Measurements from ENCODE around the gene B3GAT1. TPM values are rescaled to one million over a fixed set of nuclear protein-coding genes. Genes with fewer than 3 reads are reported as not detected.

B3GAT1 gene
- total RNA-seq, 2 donors from 2014 or later = 0.16 TPM; not detected in 1

DNA sequence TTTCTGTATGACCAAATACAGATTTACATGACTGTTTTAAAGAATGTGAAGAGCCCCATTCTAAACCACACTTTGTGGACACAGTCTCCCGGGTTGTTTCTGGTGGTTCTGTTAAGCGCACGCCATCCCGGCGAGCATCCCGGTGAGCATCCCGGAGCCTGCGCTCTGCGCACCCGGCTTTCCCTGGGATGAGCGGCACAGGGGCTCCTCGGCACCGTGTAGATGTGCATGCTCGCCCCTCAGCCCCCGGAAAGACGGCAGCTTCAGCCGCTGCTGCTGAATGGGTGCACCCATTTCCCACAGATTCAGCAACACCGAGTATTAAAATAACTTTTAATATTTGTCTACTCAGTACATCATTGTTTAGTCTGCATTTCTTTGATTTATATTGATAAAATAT lies 44.3 kb downstream of the B3GAT1 start:
- TF ChIP-seq, protein P1, sequence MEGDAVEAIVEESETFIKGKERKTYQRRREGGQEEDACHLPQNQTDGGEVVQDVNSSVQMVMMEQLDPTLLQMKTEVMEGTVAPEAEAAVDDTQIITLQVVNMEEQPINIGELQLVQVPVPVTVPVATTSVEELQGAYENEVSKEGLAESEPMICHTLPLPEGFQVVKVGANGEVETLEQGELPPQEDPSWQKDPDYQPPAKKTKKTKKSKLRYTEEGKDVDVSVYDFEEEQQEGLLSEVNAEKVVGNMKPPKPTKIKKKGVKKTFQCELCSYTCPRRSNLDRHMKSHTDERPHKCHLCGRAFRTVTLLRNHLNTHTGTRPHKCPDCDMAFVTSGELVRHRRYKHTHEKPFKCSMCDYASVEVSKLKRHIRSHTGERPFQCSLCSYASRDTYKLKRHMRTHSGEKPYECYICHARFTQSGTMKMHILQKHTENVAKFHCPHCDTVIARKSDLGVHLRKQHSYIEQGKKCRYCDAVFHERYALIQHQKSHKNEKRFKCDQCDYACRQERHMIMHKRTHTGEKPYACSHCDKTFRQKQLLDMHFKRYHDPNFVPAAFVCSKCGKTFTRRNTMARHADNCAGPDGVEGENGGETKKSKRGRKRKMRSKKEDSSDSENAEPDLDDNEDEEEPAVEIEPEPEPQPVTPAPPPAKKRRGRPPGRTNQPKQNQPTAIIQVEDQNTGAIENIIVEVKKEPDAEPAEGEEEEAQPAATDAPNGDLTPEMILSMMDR (IDR thresholded peaks at IDR 0.05) = no peak
- Histone ChIP-seq H3K4me3 (no peak overlapping the region), H3K27ac (no peak overlapping the region), H3K9me3 (no peaks in the 10 kb centered on the region), H3K36me3 (no peaks in the 10 kb centered on the region), H3K4me1 (no peaks in the 10 kb centered on the region), H3K27me3 (no peaks in the 10 kb centered on the region)
- no peak for DNase-seq (ENCODE audit: low spot score)

DNA sequence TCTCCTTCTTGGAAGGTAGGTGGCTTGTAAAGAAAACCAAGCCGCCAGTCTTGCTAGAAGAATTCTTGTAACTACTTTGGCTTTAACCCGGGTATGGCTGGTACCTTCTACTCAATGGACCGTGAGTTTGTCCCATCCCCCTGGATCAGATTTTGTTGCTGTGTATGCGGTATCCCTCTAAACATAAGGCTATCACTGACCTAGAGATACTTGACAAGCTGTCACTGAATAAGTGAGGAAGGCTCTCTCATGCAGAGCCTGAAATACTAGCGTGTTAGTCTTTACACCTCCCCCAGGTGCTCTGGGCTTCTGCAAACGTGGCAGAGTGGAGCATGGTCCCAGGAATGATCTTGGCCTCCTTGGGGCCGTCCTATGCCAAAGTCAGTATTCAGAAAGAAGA lies 45.8 kb downstream of the B3GAT1 start:
- no peaks in the 10 kb centered on the region for H3K4me1 ChIP-seq
- DNase-seq (ENCODE audit: low spot score) = no peak
- TF ChIP-seq, protein P1 (IDR thresholded peaks at IDR 0.05) = no peak
- H3K4me3 ChIP-seq = no peak overlapping the region
- H3K36me3 ChIP-seq = no peaks in the 10 kb centered on the region
- no peaks in the 10 kb centered on the region for H3K9me3 ChIP-seq
- H3K27me3 ChIP-seq = no peaks in the 10 kb centered on the region
- H3K27ac ChIP-seq = no peak overlapping the region

GRCh38 chr11:134365011-134365925 lies 46.8 kb downstream of the B3GAT1 start:
- Histone ChIP-seq H3K27me3 (no peaks in the 10 kb centered on the region), H3K4me1 (peaks cover 0 to 3% of the 10 kb centered on the region in 2 donors), H3K9me3 (no peaks in the 10 kb centered on the region), H3K4me3 (no peak overlapping the region), H3K36me3 (no peaks in the 10 kb centered on the region), H3K27ac (no peak overlapping the region)
- no peak for DNase-seq (ENCODE audit: low spot score)
- TF ChIP-seq, protein P1 (IDR thresholded peaks at IDR 0.05) = no peak

GRCh38 chr11:134364261-134364660 lies 47.8 kb downstream of the B3GAT1 start:
- H3K4me1 ChIP-seq = peaks cover 0 to 5% of the 10 kb centered on the region in 2 donors
- H3K27me3 ChIP-seq = no peaks in the 10 kb centered on the region
- TF ChIP-seq, protein P1 (IDR thresholded peaks at IDR 0.05) = no peak
- DNase-seq (ENCODE audit: low spot score) = no peak
- H3K36me3 ChIP-seq = no peaks in the 10 kb centered on the region
- H3K27ac ChIP-seq = no peak overlapping the region
- H3K4me3 ChIP-seq = no peak overlapping the region
- no peaks in the 10 kb centered on the region for H3K9me3 ChIP-seq

GRCh38 chr11:134363592-134363991 lies 48.5 kb downstream of the B3GAT1 start:
- DNase-seq (ENCODE audit: low spot score) = no peak
- TF ChIP-seq, protein P1 (IDR thresholded peaks at IDR 0.05) = no peak
- H3K9me3 ChIP-seq = no peaks in the 10 kb centered on the region
- H3K27ac ChIP-seq = no peak overlapping the region
- H3K4me1 ChIP-seq = peaks cover 0 to 5% of the 10 kb centered on the region in 2 donors
- no peak overlapping the region for H3K4me3 ChIP-seq
- H3K36me3 ChIP-seq = no peaks in the 10 kb centered on the region
- H3K27me3 ChIP-seq = no peaks in the 10 kb centered on the region

Measured in right atrium auricular region (tissue), 2 donors.